Measurements from ENCODE around the gene ASB15.

ASB15 gene

DNA sequence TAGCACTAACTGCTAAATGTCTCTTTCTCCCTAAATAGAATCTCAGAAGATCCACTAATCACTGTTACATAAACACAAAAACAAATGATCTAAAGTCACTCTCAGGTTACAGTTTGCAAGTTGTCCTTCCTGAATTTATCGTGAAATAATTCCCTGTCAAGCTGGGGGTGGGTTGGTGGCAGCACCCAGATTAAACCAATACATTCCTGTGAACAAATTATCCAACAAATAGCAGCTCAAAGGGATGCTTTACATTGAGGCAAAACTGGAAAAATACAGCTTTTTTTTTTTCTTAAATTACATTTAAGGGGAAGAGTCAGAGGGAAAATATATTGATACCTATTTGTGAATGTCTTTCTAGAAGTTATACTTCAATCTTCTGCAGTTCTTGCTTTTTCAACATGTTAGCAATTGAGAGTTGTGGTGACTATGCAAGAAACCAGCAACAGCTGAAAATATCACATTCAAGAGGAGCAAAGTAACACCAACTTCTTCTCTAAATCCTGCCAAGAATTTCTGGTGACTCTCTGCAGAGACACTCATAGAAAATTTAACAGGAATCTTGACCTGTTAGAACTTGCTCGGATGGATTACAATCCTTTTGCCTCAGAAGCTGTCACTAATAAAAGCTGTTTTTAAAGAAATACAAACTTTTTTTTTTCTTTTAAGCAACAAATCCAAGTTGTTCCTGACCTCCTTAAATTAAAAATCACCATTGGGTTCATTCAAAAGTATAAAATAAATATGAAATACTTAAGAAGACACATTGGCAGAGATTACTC is 73.0 kb downstream of the ASB15 start:
- no peak overlapping the region for H3K4me3 ChIP-seq (replicated peaks in 1 of 2; ENCODE audit: low read depth in 2 of 2, low read length in 2 of 2)
- TF ChIP-seq, protein P1, sequence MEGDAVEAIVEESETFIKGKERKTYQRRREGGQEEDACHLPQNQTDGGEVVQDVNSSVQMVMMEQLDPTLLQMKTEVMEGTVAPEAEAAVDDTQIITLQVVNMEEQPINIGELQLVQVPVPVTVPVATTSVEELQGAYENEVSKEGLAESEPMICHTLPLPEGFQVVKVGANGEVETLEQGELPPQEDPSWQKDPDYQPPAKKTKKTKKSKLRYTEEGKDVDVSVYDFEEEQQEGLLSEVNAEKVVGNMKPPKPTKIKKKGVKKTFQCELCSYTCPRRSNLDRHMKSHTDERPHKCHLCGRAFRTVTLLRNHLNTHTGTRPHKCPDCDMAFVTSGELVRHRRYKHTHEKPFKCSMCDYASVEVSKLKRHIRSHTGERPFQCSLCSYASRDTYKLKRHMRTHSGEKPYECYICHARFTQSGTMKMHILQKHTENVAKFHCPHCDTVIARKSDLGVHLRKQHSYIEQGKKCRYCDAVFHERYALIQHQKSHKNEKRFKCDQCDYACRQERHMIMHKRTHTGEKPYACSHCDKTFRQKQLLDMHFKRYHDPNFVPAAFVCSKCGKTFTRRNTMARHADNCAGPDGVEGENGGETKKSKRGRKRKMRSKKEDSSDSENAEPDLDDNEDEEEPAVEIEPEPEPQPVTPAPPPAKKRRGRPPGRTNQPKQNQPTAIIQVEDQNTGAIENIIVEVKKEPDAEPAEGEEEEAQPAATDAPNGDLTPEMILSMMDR (IDR thresholded peaks at IDR 0.05; ENCODE audit: low read depth, low read length), result no peak
- peak; percentile 25 to 42 for DNase-seq (ENCODE audit: low read depth in 2 of 2)

DNA sequence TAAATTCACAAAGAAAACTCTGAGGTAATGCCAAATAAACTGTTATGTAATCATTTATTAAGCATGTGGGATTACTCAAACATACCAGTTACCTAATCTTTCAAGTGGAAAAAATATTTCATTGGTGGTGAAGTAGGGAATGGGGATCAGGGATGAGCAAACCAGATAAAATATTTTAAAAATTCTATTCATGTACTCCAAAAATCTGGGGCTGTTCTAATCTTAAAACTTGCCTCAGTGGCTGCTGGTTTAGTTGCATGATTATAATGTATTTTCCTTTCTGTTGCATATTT is 73.5 kb downstream of the ASB15 start:
- DNase-seq (ENCODE audit: low read depth in 2 of 2), result peak; percentile 45 to 68
- TF ChIP-seq, protein P1 (IDR thresholded peaks at IDR 0.05; ENCODE audit: low read depth, low read length), result no peak
- H3K4me3 ChIP-seq (replicated peaks in 1 of 2; ENCODE audit: low read depth in 2 of 2, low read length in 2 of 2), result no peak overlapping the region

DNA sequence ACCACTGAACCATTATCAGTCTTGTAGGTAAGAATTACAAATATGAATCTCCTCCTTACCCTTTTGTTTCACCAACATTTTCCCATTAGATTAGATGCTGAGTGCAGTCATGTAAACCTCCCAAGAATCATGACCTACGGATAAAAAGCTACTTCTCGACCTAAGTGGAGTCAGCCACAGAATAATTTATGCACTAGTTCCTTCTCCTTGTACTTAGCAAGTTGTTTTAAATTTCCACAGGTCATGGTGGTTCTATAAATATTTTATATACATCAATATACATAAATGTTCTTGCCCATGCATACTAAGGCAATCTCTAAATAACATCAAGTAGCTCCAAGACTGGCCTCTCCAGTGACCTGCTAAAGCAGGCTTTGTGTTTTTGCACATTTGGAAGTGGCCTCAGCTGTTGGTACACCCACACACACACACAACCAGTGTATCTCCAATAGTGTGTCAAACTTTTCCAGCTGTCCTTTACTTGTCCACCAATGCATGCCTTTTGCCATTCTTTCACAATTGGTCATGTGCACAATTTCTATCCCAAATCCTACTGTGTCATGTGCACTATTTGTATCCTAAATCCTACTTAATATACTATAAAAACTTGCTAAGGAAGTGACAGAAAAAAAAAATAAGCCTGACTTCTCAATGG is 75.6 kb downstream of the ASB15 start:
- no peak for DNase-seq (ENCODE audit: low read depth in 2 of 2)
- H3K4me3 ChIP-seq (replicated peaks in 1 of 2; ENCODE audit: low read depth in 2 of 2, low read length in 2 of 2), result no peak overlapping the region
- TF ChIP-seq, protein P1 (IDR thresholded peaks at IDR 0.05; ENCODE audit: low read depth, low read length), result no peak

DNA sequence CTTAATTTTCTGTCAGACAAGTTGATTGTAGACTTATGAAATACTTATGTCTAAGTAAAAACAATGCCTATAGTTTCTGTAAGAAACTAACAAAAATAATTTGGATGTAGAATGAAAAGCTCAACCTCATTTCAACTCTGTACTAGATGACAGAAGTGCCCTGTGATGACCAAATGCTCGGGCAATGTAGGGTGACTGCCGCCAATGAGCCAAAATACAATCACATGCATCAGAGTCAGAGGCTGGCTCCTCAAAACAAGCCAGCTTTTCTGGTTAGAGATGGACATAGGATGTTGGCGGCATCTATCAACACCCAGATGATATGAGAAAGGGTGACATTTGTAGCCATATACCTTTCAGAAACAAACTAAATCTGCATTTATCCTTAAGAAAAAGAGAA is 78.0 kb downstream of the ASB15 start:
- H3K4me3 ChIP-seq (replicated peaks in 1 of 2; ENCODE audit: low read depth in 2 of 2, low read length in 2 of 2), result no peak overlapping the region
- no peak for DNase-seq (ENCODE audit: low read depth in 2 of 2)
- TF ChIP-seq, protein P1 (IDR thresholded peaks at IDR 0.05; ENCODE audit: low read depth, low read length), result no peak

DNA sequence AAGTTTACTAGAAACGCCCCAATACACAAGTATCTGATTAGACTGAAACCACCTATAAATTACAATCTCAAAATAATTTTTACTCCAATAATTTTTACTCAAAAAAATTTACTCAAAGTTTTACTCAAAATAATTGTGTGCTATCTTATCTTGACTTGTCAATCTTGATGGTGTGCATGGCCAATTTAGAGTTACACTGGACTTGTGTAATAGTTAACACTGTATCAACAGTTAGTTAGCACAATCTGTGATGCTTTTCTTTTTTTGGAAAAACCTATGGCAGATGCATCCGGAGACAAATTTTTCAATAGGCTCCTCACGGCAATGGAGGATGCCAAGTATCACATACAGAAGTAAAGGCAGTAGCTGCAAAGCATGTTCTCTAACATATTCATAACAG is 79.0 kb downstream of the ASB15 start:
- DNase-seq (ENCODE audit: low read depth in 2 of 2), result no peak
- TF ChIP-seq, protein P1 (IDR thresholded peaks at IDR 0.05; ENCODE audit: low read depth, low read length), result no peak
- no peak overlapping the region for H3K4me3 ChIP-seq (replicated peaks in 1 of 2; ENCODE audit: low read depth in 2 of 2, low read length in 2 of 2)

DNA sequence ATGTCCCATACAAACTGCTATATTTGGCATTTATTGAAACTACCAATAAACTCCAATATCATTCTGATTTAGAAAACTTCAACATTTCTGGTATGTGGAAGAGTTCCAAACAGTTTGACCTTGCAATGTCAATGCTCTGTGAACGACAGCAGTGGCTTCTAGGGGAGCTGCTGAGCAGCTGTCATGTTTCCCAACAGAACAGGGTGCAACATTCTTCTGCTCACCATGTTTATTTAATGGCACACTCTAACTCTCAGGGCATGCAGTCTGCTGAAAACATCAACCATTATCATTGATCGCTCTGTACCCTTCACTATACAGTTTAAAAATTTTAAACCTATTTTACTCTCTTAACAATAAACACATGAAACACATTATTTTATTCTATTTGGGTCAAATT is 79.9 kb downstream of the ASB15 start:
- no peak for DNase-seq (ENCODE audit: low read depth in 2 of 2)
- no peak overlapping the region for H3K4me3 ChIP-seq (replicated peaks in 1 of 2; ENCODE audit: low read depth in 2 of 2, low read length in 2 of 2)
- TF ChIP-seq, protein P1 (IDR thresholded peaks at IDR 0.05; ENCODE audit: low read depth, low read length), result no peak
